ENCODE results near the gene FHIT. TPM values are rescaled to one million over a fixed set of nuclear protein-coding genes. Genes with fewer than 3 reads are reported as not detected.

FHIT gene
- total RNA-seq, 1 donor from 2014 or later: 20.2 TPM

- H3K4me1 Mint-ChIP-seq (ENCODE audit: unreplicated experiment): peaks cover 9% of the 10 kb centered on the region
- H3K4me3 Mint-ChIP-seq (ENCODE audit: unreplicated experiment): no peak overlapping the region
- no peak overlapping the region for H3K27ac Mint-ChIP-seq (ENCODE audit: unreplicated experiment)
- H3K9me3 Mint-ChIP-seq (ENCODE audit: unreplicated experiment): no peaks in the 10 kb centered on the region
- no peaks in the 10 kb centered on the region for H3K36me3 Mint-ChIP-seq (ENCODE audit: low read depth, unreplicated experiment)
- no peaks in the 10 kb centered on the region for H3K27me3 Mint-ChIP-seq (ENCODE audit: unreplicated experiment)
- no peak for TF ChIP-seq CTCF (IDR thresholded peaks at IDR 0.05; ENCODE audit: unreplicated experiment)
- DNase-seq (ENCODE audit: low spot score): no peak
Observed at GRCh38 chr3:60160111-60160821, 1091.0 kb downstream of the FHIT start.

GRCh38 chr3:60158035-60158434 is 1093.2 kb downstream of the FHIT start:
- Mint-ChIP-seq H3K27me3 (ENCODE audit: unreplicated experiment) (no peaks in the 10 kb centered on the region), H3K27ac (ENCODE audit: unreplicated experiment) (no peak overlapping the region), H3K9me3 (ENCODE audit: unreplicated experiment) (no peaks in the 10 kb centered on the region), H3K36me3 (ENCODE audit: low read depth, unreplicated experiment) (no peaks in the 10 kb centered on the region), H3K4me3 (ENCODE audit: unreplicated experiment) (no peak overlapping the region), H3K4me1 (ENCODE audit: unreplicated experiment) (peaks cover 9% of the 10 kb centered on the region)
- no peak for TF ChIP-seq CTCF (IDR thresholded peaks at IDR 0.05; ENCODE audit: unreplicated experiment)
- no peak for DNase-seq (ENCODE audit: low spot score)

GRCh38 chr3:60154011-60154410 is 1097.2 kb downstream of the FHIT start:
- no peak overlapping the region for H3K4me3 Mint-ChIP-seq (ENCODE audit: unreplicated experiment)
- H3K9me3 Mint-ChIP-seq (ENCODE audit: unreplicated experiment): no peaks in the 10 kb centered on the region
- no peak for DNase-seq (ENCODE audit: low spot score)

GRCh38 chr3:60153221-60153999 is 1097.8 kb downstream of the FHIT start:
- no peaks in the 10 kb centered on the region for H3K9me3 Mint-ChIP-seq (ENCODE audit: unreplicated experiment)
- peaks cover 4% of the 10 kb centered on the region for H3K4me1 Mint-ChIP-seq (ENCODE audit: unreplicated experiment)
- H3K27ac Mint-ChIP-seq (ENCODE audit: unreplicated experiment): no peak overlapping the region
- H3K36me3 Mint-ChIP-seq (ENCODE audit: low read depth, unreplicated experiment): no peaks in the 10 kb centered on the region
- no peaks in the 10 kb centered on the region for H3K27me3 Mint-ChIP-seq (ENCODE audit: unreplicated experiment)
- no peak for TF ChIP-seq CTCF (IDR thresholded peaks at IDR 0.05; ENCODE audit: unreplicated experiment)
- no peak overlapping the region for H3K4me3 Mint-ChIP-seq (ENCODE audit: unreplicated experiment)
- DNase-seq (ENCODE audit: low spot score): no peak

More at GRCh38 chr3:60154011-60154410, 1097.2 kb downstream of the FHIT start:
- TF ChIP-seq CTCF (IDR thresholded peaks at IDR 0.05; ENCODE audit: unreplicated experiment): no peak
- Mint-ChIP-seq H3K36me3 (ENCODE audit: low read depth, unreplicated experiment) (no peaks in the 10 kb centered on the region), H3K27me3 (ENCODE audit: unreplicated experiment) (no peaks in the 10 kb centered on the region), H3K27ac (ENCODE audit: unreplicated experiment) (no peak overlapping the region), H3K4me1 (ENCODE audit: unreplicated experiment) (peaks cover 4% of the 10 kb centered on the region)

GRCh38 chr3:60149501-60149900 is 1101.8 kb downstream of the FHIT start:
- no peak for TF ChIP-seq CTCF (IDR thresholded peaks at IDR 0.05; ENCODE audit: unreplicated experiment)
- Mint-ChIP-seq H3K27me3 (ENCODE audit: unreplicated experiment) (no peaks in the 10 kb centered on the region), H3K27ac (ENCODE audit: unreplicated experiment) (no peak overlapping the region), H3K36me3 (ENCODE audit: low read depth, unreplicated experiment) (no peaks in the 10 kb centered on the region), H3K4me3 (ENCODE audit: unreplicated experiment) (no peak overlapping the region), H3K4me1 (ENCODE audit: unreplicated experiment) (peaks cover 2% of the 10 kb centered on the region), H3K9me3 (ENCODE audit: unreplicated experiment) (no peaks in the 10 kb centered on the region)
- no peak for DNase-seq (ENCODE audit: low spot score)
